ENCODE measurements around the gene TAS1R3.
"Not testable (repeated sequence)": the region's sequence is repeated elsewhere in the genome, so short reads cannot be mapped to it uniquely, and the experiment has no call there.

TAS1R3 gene

DNA sequence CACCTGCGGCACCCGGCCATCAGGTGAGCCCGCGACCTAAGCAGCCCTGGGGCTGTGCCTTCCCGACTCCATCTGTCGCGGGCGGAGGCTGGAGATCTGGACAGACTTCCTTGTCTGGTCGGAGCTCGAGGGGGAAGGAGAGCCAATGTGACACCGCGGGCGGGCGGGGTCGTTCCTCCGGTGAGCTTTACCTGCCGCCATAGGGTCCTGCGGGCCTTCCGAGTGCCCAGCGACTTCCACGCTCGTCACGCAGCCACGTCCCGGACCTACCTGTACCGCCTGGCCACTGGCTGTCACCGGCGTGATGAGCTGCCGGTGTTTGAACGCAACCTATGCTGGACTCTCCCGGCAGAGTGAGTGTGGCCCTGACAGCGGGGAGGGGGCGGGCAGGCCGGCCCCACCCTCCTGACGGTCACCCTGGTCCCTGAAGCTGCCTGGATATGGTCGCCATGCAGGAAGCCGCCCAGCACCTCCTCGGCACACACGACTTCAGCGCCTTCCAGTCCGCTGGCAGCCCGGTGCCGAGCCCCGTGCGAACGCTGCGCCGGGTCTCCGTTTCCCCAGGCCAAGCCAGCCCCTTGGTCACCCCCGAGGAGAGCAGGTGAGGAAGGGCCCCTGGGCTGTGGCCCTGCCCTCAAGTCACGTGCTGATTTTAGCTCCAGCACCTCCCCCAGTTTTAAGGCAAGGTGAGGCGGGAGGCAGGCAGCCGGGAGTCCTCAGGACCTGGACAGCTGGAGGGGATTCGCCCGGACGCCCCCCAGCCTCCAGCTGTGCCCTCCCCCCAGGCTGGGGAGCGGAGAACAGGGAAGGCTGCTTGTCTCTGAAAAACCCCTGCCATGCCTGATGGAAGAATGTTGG lies 21.6 kb upstream of the TAS1R3 start:
- DNase-seq, result no peak

DNA sequence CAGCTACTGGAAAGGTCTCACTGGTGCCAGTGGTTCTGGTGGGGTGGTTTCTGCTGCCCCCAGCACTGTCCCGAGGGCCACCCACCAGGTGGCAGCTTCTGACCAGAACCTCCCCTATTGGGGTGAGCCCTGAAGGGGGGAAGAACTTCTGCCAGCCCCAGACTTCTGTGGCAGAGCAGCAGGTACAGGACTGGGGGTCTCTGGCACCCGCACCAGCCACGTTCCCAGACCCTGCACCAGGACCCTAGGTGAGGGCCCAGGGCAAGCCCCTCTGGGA lies 21.0 kb upstream of the TAS1R3 start:
- no peak for DNase-seq

DNA sequence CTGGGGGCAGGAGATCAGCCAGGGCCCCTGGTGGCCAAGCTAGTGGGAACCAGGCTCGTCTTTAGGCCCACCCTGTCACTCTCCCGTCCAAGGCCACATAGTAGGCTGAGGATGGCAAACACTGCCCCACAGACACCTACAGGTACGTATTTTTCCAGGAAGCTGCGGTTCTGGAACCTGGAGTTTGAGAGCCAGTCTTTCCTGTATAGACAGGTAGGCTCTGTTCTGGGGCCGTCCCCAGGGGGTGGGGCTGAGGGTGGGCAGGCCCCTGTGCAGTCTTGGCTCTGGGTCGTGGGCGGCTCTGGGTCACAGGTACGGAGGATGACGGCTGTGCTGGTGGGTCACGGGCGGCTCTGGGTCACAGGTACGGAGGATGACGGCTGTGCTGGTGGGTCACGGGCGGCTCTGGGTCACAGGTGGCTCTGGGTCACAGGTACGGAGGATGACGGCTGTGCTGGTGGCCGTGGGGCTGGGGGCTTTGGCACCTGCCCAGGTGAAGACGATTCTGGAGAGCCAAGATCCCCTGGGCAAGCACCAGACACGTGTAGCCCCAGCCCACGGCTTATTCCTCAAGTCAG lies 20.5 kb upstream of the TAS1R3 start:
- no peak for DNase-seq

DNA sequence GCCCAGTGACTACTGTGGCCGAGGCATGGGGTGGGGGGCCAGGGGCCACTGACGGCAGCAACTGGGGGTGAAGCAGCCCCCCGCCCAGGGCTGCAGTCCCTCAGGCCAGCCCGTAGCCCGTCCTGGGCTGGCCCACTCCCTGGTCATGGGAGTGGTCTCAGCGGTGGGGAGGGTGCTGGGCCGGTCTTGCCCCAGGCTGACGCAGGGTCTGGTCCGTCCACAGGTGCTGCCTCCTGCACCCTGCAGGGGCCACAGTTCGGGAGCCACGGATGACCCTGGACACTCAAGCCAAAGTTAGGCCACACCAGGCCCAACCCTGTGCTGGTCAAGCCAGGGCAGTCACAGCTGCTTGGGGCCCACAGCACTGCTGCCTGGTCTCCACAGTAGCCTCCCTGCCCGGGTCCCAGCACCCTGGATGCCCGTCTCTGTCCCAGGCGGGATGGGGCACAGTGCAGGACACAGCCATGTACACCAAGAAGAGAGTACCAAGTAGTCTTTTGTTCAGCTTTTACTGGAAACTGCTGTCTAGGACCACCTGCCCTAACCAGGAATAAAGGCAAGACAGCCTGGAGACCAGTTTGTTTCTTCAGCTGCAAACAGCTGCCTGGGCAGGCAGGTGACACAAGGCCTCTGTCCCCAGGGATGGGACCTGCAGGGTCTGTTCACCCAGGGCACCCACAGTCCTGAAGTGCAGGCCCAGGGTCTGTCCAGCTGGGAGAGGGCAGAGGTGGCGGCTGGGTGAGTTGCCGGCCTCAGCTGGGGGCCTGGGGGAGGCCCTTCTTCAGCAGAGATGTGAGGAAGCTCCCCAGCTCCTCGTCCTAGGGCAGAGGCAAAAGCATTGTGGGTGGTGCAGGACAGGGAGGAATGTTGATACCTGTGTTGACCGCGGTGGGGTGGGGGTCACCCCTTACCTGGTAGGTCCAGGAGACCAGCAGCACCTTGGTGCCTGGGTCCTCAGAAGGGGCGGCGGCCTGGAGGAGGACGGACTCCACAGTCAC lies 19.7 kb upstream of the TAS1R3 start:
- DNase-seq, result no peak

DNA sequence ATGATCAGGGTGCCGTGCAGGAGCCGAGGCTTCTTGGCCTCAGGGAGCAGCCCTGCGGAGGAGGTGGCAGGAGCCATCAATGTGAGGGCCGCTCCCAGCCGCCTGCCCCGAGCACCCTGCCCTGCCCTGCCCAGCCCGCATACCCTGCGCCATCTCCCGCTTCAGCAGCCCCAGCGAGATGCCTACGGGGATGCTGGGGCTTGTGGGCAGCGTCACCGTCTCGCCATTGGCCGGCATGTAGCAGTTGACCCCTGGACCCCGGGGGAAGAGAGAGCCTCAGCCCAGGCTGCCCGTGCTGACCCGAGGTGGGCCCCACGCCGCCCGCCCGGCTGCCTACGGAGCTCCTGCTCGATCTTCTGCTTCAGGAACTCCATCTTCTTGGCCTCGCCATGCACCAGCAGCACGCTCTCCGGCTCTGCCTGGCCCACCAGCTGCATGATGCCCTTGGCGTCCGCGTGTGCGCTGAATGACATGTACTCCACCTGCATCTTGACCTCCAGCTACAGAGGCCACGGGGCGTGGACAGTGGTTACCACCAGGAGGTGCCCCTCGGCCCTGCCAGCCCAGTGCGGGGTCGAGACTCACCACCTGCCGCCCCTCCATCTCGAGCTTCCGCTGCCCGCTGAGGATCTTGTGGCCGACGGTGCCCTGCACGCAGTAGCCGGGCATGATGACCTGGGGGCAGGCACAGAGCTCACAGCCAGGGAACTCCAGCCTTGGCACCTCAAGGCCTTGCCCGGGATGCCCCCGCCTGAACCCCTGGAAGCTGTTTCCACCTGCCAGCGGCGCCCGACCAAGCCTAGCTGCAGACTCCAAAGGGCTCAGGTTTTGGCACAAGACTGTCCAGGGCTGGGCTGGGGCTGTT lies 18.4 kb upstream of the TAS1R3 start:
- no peak for DNase-seq

DNA sequence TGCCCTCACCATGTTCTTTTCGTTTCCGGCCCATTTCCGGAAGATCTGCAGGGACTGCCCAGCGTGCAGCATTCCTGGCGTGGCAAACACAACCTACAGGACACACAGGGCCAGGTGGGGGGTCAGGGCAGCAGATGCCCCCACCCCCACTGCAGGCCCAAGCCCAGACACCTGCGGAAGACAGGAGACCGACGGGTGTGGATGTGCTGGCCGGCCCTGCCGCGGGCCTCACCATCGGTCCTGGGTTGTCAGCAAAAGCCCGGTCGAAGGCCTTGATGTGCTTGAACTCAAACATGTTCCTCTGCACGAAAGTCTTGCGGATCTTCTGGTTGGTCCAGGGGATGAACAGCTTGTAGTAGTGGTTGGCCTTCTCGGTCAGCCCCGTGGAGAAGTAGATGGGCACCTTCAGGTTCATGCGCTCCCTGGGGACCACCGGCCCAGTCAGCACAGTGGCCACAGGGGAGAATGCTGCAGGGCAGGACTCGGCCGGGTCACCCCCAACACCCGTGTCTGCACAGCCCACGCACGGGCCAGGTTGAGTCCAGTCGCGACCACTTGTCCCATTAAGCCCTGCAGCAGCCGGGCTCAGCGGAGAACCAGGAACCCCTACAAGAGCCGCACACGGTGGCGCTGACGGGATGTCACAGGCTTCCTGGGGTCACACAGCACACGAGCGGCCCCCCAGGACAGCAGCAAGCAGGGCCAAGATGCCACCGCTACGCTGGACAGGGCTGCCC lies 17.4 kb upstream of the TAS1R3 start:
- no peak for DNase-seq

DNA sequence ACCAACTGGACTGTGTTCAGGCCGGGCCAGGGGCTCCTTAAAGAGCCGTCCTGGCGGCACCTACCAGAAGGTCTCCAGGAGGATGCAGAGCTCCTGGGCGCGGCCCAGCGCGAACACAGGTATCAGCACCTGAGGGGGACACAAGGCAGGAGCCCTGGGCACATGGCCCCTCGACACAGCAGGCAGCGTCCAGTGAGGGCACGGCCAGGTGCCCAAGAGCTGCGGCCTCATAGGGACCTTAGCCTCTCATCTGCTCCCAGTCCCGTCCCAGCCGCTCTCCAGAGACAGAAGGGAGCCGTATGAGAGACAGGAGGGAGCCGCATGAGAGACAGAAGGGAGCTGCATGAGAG lies 16.9 kb upstream of the TAS1R3 start:
- DNase-seq, result no peak

DNA sequence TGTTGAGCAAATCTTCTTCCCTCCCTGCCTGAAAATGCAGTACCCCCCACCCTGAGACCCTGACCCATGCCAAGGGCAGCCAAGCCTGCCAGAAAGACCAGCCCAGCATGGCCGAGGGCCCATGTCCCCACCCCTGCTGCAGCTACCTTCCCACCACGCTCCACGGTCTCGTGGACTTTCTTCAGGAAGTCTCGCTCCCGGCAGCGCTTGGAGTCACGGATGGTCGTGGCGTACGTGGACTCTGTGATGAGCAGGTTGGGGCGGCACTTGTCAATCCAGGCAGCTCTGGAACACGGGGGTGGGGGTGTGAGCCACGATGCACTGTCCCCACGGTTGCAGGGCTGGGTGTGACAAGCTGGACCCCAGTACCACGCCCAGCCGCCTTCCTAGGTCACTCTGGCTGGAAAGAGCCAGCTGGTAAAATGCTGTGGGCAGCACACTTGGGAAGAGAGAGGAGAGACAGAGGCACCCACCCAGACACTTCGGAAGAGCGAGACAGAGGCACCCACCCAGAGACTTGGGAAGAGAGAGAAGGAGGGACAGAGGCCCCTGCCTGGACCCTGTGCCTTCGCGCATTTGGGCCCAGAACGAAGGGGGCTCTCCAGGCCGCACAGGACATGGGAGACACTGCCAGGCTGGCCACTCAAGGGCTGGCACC lies 16.3 kb upstream of the TAS1R3 start:
- DNase-seq, result no peak

DNA sequence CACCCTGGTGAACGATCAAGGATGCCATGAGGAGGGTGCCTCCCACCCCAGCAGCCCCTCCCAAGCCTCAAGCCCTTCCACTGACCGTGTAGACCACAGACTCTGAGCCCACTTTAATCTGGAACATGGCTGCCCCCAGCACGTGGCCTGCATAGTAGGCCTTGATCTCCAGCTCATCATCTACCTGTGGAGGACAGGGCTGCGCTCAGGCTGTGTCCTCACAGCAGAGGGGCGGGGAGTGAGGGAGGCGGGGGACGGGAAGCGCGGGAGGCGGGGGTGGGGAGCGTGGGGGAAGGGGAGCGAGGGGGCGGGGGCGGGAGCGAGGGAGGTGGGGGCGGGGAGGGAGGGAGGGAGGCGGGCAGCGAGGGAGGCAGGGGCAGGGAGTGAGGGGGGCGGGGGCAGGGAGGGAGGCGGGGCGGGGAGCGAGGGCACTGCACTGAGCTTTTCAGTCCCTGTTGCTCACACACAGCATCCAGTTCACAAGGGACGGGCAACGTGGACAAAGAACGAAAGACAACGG lies 15.6 kb upstream of the TAS1R3 start:
- DNase-seq, result no peak

DNA sequence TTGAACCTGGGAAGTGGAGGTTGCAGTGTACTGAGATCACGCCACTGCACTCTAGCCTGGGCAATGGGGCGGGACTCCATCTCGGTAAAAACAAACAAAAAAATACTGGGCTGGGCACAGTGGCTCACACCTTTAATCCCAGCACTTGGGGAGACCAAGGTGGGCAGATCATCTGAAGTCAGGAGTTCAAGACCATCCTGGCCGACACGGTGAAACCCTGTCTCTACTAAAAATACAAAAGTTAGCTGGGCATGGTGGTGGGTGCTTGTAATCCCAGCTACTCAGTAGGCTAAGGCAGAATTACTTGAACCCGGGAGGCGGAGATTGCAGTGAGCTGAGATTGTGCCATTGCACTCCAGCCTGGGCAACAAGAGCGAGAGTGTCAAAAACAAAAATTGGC lies 14.9 kb upstream of the TAS1R3 start:
- not testable (repeated sequence) for DNase-seq

DNA sequence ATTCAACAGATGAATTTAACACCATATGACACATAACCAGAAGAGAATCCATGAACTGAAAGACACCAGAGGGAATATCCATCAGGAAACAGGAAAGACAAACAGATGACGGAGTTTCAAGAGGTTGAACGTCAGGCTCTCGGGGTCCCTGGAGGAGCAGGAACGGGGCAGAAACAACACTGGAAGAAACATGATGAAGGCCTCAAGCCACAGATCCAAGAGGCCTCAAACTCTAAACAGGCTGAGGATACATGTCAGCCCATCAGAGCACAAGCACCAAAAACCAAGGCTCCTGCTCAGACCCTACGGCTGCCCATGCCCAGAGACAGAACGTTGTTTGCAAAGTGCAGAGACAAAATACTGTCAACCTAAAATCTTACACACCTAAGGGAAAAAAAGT lies 13.7 kb upstream of the TAS1R3 start:
- DNase-seq, result no peak

DNA sequence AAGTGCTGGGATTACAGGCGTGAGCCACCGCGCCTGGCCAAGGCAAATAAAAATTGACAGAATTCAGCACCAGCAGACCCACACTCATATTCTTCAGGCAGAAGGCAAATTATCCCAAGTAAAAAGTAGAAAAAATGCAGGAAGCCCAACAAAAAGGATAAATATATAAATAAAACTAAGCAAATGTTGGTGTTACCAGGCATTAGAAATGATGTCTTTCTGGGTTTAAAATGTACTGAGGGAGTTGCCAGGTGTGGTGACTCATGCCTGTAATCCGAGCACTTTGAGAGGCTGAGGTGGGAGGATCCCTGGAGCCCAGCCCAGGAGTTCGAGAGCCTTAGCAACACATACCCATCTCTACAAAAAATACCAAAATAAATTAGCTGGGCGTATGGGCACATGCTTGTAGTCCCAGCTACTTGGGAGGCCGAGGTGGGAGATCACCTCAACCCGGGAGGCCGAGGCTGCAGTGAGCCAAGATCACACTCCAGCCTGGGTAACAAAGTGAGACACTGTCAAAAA lies 12.9 kb upstream of the TAS1R3 start:
- DNase-seq, result peak; percentile 78

DNA sequence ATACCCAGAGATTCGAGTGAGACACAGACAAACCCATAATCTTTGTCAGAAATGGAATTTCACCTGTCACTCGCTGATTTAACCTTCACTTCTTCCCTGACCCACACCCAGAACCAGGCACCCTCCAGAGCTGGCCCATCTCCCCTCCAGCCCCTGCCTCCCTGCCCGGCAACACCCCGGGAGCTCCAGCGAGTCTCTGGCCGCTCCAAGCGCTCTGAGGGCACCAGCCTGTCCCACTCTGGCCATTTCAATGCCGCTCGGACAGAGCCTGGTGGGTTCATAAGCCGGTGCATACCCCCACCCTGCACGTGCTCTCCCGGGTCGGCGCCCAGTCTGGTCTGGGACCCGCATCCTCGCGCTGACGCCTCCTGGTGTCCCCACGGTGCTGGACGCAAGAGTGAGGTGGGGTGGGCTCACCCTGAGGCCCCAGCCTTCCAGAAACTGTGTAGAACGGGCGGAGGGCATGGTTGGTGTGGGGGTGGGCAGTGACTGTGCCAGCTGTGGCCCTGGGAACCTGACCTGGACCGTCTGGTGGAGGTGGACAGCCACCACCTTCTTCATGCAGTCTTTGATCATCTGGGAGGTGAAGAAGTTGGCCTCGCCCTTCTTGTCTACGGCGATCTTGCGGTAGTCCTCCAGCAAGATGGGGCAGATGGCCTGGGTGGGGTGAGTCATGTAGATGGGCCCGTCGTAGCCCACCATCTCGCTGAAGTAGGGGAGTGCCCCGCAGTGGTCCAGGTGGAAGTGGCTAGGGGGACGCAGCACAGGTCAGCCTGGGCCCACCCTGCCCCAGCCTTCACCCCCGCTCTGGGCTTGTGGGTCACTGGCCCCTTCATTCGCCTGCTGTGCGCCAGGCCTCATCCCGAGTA lies 12.1 kb upstream of the TAS1R3 start:
- no peak for DNase-seq

DNA sequence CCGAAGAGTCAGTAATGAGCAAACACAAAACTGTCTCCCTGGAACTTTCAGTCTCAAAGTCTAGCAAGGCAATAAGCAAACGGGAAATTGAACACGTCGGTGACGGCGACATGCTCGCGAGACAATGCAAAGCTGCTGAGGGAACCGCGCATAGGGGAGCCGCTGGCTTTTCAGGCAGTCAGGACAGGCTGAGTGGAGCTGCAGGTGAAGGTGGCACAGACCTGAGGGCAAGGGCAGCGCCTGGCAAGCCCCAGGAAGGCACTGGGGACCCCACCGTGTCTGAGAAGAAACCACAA lies 11.5 kb upstream of the TAS1R3 start:
- no peak for DNase-seq

DNA sequence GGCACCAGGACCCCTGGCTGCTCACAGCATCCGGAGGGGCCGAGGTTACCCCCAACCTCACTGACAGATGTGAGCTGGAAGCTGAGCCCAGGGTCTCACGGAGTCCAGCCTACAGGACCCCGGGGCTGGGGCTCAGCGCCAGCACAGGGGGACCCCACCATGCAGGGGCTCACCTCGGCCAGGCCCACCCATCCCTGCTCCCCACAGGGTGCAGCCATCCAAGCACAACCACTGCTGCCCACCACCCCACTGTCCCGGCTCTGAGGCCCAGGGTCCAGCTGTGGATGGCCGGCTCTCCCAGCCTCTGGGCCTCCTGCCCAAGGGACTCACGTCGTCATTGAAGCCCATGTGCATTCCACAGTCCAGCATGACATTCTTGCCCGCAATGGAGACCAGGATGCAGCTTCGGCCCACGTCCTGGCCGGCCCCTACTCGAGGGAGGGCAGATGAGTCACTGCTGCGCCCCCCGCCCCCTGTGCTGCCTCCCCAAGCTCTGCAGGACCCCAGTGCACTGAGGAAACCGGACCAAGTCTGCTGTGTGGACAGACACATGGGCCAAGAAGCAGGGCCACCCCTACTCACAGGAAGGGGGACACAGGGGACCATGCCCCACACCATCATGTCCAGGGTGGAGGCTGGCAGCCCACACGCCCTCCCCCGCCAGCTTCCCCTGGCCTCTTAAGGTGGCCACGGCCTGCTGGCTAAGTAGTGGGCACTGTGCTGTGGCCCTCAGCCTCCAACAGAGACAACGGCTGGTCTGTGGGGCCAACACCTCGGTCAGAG lies 10.2 kb upstream of the TAS1R3 start:
- no peak for DNase-seq

DNA sequence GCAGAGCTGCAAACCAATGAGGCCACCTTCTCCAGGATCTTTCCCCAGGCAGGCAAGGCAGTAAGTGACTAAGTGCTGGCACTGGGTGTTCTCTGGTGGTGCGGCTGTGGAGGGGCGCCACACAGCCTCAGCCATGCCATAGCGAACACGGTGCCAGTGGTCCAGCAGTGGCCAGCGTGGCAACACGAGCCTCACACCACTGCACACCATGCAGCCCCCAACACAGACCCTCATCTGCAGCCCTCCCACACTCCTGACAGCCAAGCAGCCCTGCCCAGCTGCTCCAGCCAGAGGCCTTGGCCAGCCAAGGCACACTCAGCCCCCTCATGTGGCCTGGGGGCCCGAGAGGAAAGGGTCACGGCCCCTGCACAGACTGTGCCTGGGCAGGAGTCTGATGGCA lies 9.6 kb upstream of the TAS1R3 start:
- DNase-seq, result no peak

DNA sequence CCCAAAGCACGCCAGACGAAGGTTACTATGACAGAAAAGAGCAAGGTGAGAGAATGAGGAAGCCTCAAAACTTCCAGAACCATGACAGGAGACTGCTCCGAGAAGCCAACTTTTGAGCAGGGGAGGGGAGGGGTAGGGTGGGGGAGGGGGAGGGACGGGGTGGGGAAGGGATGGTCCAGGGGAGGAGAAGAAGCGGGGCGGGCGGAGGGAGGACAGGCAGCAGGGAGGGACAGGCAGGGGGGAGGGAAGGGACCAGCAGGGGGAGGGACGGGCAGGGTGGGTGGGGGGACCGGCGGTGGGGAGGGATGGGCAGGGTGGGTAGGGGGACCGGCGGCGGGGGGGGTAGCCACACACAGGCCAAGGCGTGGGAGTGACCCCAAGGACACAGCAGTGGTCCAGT lies 8.7 kb upstream of the TAS1R3 start:
- no peak for DNase-seq

DNA sequence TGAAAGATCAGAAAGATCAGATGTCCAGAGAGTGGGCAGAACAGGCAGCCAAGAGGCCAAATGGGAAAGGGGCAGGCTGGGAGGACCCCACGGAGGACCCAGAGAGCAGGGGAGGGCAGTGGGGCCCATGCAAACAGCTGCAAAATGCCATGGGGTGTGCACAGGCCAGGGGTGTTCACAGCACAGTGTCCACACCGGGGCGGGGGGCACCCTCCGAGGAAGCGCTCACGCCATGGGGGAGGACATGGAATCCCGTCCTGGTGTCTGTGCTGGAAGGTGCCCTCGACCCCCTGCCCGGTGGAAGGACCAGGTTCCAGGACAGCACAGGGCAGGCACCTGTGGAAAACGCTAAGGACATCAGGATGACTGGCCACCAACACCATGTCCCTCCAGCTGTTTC lies 8.1 kb upstream of the TAS1R3 start:
- no peak for DNase-seq

DNA sequence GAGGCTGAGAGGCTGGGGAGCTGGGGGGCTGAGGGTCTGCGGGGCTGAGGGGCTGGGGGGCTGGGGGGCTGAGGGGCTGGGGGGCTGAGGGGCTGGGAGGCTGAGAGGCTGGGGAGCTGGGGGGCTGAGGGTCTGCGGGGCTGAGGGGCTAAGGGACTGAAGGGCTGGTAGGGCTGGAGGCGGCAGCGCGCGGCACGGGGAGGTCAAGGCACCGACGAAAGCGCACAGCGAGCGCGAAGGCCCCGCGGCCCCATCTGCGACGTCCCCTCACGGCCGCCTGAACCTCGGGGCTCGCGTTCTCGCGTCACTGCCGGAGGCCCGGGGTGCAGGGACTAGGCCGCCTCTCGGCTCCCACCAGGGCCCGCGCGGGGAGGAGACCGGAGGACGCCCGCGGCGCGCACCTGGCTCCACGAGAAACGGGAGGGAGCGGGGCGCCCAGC lies 7.0 kb upstream of the TAS1R3 start:
- DNase-seq, result no peak

All from femur (tissue), 1 donor.